GM23338 (cell line): ENCODE results near the gene CEBPE. TPM values are rescaled to one million over a fixed set of nuclear protein-coding genes. Genes with fewer than 3 reads are reported as not detected.

Experiments used
- ATAC-seq: fragments of 200-7000 bp; cut with Tn5 transposase; 3 replicates; pipeline ENCODE4 v1.9.1; 2020
- DNase-seq: peaks from one replicate; pipeline ENCODE4 v3.0.0-alpha.2; 2015; ENCODE audit warnings: low spot score
- H2AFZ ChIP-seq: fragments of 200-600 bp; sonication (generic); 2 replicates; pipeline ENCODE4 v1.8.0; 2016; ENCODE audit warnings: antibody characterized with exemption, mild to moderate bottlenecking, moderate library complexity
- H3F3A ChIP-seq: fragments of 200-600 bp; sonication (generic); replicated peaks from 2 replicates; pipeline ENCODE4 v1.8.0; 2017; ENCODE audit warnings: antibody characterized with exemption, mixed run types, low read depth
- H3K27ac ChIP-seq: fragments of 200-600 bp; sonication (generic); 2 replicates; pipeline ENCODE4 v1.6.1; 2016; ENCODE audit warnings: low read depth
- H3K27me3 ChIP-seq: fragments of 200-600 bp; sonication (generic); 2 replicates; pipeline ENCODE4 v1.8.0; 2016; ENCODE audit warnings: mild to moderate bottlenecking, mixed run types, moderate library complexity; ENCODE audit not compliant: insufficient read depth
- H3K36me3 ChIP-seq: fragments of 200-600 bp; sonication (generic); 2 replicates; pipeline ENCODE4 v1.8.0; 2016; ENCODE audit warnings: mild to moderate bottlenecking; ENCODE audit not compliant: insufficient read depth
- H3K4me1 ChIP-seq: fragments of 200-600 bp; sonication (generic); 2 replicates; pipeline ENCODE4 v1.8.0; 2016; ENCODE audit warnings: mild to moderate bottlenecking, moderate library complexity; ENCODE audit not compliant: insufficient read depth
- H3K4me2 ChIP-seq: fragments of 200-600 bp; sonication (generic); 2 replicates; pipeline ENCODE4 v1.7.1; 2017; ENCODE audit warnings: mixed run types
- H3K4me3 ChIP-seq: fragments of 200-600 bp; sonication (generic); 2 replicates; pipeline ENCODE4 v1.6.1; 2016; ENCODE audit warnings: mixed run types
- H3K79me2 ChIP-seq: fragments of 200-600 bp; sonication (generic); replicated peaks from 2 replicates; pipeline ENCODE4 v1.8.0; 2017; ENCODE audit warnings: mild to moderate bottlenecking; ENCODE audit not compliant: insufficient read depth
- H3K9me2 ChIP-seq: fragments of 200-600 bp; sonication (generic); 2 replicates; pipeline ENCODE4 v1.8.0; 2017; ENCODE audit not compliant: insufficient read depth
- H4K20me1 ChIP-seq: fragments of 200-600 bp; sonication (generic); replicated peaks from 2 replicates; pipeline ENCODE4 v1.8.0; 2017; ENCODE audit warnings: mild to moderate bottlenecking; ENCODE audit not compliant: insufficient read depth
- H3K27ac Mint-ChIP-seq: 2 replicates; pipeline ENCODE4 v1.8.0; 2020; ENCODE audit warnings: inconsistent platforms, mild to moderate bottlenecking, moderate library complexity, mixed read lengths
- H3K27me3 Mint-ChIP-seq: 3 replicates; pipeline ENCODE4 v1.8.0; 2022; ENCODE audit warnings: low read depth, mild to moderate bottlenecking, moderate library complexity, mixed read lengths, inconsistent platforms; ENCODE audit not compliant: insufficient read depth, poor library complexity
- H3K36me3 Mint-ChIP-seq: 3 replicates; pipeline ENCODE4 v1.8.0; 2021; ENCODE audit warnings: low read depth, mild to moderate bottlenecking, inconsistent platforms, moderate library complexity, mixed read lengths
- H3K4me1 Mint-ChIP-seq: 3 replicates; pipeline ENCODE4 v1.8.0; 2020; ENCODE audit warnings: mild to moderate bottlenecking, inconsistent platforms, mixed read lengths
- H3K4me3 Mint-ChIP-seq: 3 replicates; pipeline ENCODE4 v1.8.0; 2021; ENCODE audit warnings: moderate library complexity, mild to moderate bottlenecking, inconsistent platforms, mixed read lengths
- H3K9me3 Mint-ChIP-seq: 3 replicates; pipeline ENCODE4 v1.8.0; 2020; ENCODE audit warnings: moderate library complexity, mild to moderate bottlenecking, inconsistent platforms, mixed read lengths
- CREB1 ChIP-seq: fragments of 250-450 bp; sonication (Bioruptor Pico); IDR thresholded peaks from 2 replicates; pipeline ENCODE4 v1.5.0; 2020; ENCODE audit warnings: low read depth, mild to moderate bottlenecking, moderate library complexity
- CTCF ChIP-seq, 2 experiments: fragments of 200-600 bp in 1 of 2; sonication (generic) in 1 of 2; conservative IDR thresholded peaks; 2 replicates each; pipeline versions ENCODE4 v1.5.1 to v1.6.1; 2016 to 2017; ENCODE audit warnings: antibody characterized with exemption in 2 of 2, low read depth in 2 of 2, mild to moderate bottlenecking in 2 of 2, moderate library complexity in 1 of 2
- ETS1 ChIP-seq: IDR thresholded peaks from 2 replicates; pipeline ENCODE4 v1.6.1; 2016; ENCODE audit warnings: antibody characterized with exemption
- EZH2 ChIP-seq: fragments of 200-600 bp; sonication (generic); IDR thresholded peaks from one replicate; pipeline ENCODE4 v1.8.0; 2017; ENCODE audit warnings: antibody characterized with exemption, mild to moderate bottlenecking, low read depth; ENCODE audit not compliant: unreplicated experiment
- EZH2phosphoT487 ChIP-seq: fragments of 200-600 bp; sonication (generic); IDR thresholded peaks from one replicate; pipeline ENCODE4 v1.8.1; 2018; ENCODE audit warnings: antibody characterized with exemption; ENCODE audit not compliant: unreplicated experiment
- JUNB ChIP-seq: IDR thresholded peaks from one replicate; pipeline ENCODE4 v1.6.1; 2016; ENCODE audit warnings: antibody characterized with exemption; ENCODE audit not compliant: unreplicated experiment
- NANOG ChIP-seq: IDR thresholded peaks from 2 replicates; pipeline ENCODE4 v1.6.1; 2016; ENCODE audit warnings: antibody characterized with exemption, borderline replicate concordance
- POLR2AphosphoS5 ChIP-seq: IDR thresholded peaks from 2 replicates; pipeline ENCODE4 v1.6.1; 2016; ENCODE audit warnings: antibody characterized with exemption, low read depth
- REST ChIP-seq: IDR thresholded peaks from one replicate; pipeline ENCODE4 v1.6.1; 2018; ENCODE audit warnings: antibody characterized with exemption; ENCODE audit not compliant: unreplicated experiment
- STAT1 ChIP-seq: IDR thresholded peaks from one replicate; pipeline ENCODE4 v1.6.1; 2016; ENCODE audit warnings: antibody characterized with exemption; ENCODE audit not compliant: unreplicated experiment
- ZNF114 ChIP-seq: fragments of 250-450 bp; sonication (Bioruptor Pico); IDR thresholded peaks from 2 replicates; pipeline ENCODE4 v1.5.0; 2020; ENCODE audit warnings: mild to moderate bottlenecking, moderate library complexity
- ZNF331 ChIP-seq: fragments of 250-450 bp; sonication (Bioruptor Pico); IDR thresholded peaks from 2 replicates; pipeline ENCODE4 v1.5.0; 2020; ENCODE audit warnings: low read depth, mild to moderate bottlenecking, moderate library complexity
- ZNF462 ChIP-seq: fragments of 250-450 bp; sonication (Bioruptor Pico); IDR thresholded peaks from 2 replicates; pipeline ENCODE4 v1.5.0; 2020; ENCODE audit warnings: mild to moderate bottlenecking, moderate library complexity
- polyA plus RNA-seq: library from polyadenylated mRNA; unstranded; fragments of >200 nt; fragmentation: Nextera tagmentation; extraction: Ambion mirVana; gene quantifications from 2 replicates; pipeline ENCODE4 v1.2.1, GENCODE V29; 2016
- total RNA-seq: library from RNA; depleted of rRNA; stranded (reverse); fragments of >200 nt; shearing (Covaris generic); gene quantifications from 2 replicates; pipeline ENCODE4 v1.2.3, GENCODE V29; 2014

Gene CEBPE
- total and polyA plus RNA-seq, 2 experiments from 2014 or later: not detected

- Histone ChIP-seq H3K36me3 (peaks cover 69% of the 10 kb centered on the region), H3K9me2 (no peaks in the 10 kb centered on the region), H3K4me3 (no peak overlapping the region), H4K20me1 (peaks cover 36% of the 10 kb centered on the region), H3K27ac (no peak overlapping the region), H3K4me2 (no peak overlapping the region), H3K79me2 (peaks cover 63% of the 10 kb centered on the region), H3K27me3 (no peaks in the 10 kb centered on the region), H2AFZ (no peak overlapping the region), H3K4me1 (peaks cover 6% of the 10 kb centered on the region; the same call in 1 of the 2 replicates), H3F3A (no peaks in the 10 kb centered on the region; the same call in 1 of the 2 replicates)
- no peak for ATAC-seq
- TF ChIP-seq STAT1 (no peak), ZNF462 (CRISPR knock-in tag) (no peak), ZNF331 (no peak), CREB1 (no peak), NANOG (no peak), POLR2AphosphoS5 (no peak), EZH2phosphoT487 (no peak), EZH2 (no peak), REST (no peak), ZNF114 (CRISPR knock-in tag) (no peak), ETS1 (no peak), CTCF (conservative IDR thresholded peaks at IDR 0.05; ENCODE audit: low read depth in 2 of 2) (no peak), JUNB (no peak)
- H3K27ac Mint-ChIP-seq: no peak overlapping the region
- no peaks in the 10 kb centered on the region for H3K9me3 Mint-ChIP-seq
- H3K27me3 Mint-ChIP-seq: peaks cover 2% of the 10 kb centered on the region
- no peaks in the 10 kb centered on the region; the same call in 2 of the 3 replicates for H3K4me1 Mint-ChIP-seq
- peaks cover 77% of the 10 kb centered on the region for H3K36me3 Mint-ChIP-seq
- DNase-seq: no peak
- H3K4me3 Mint-ChIP-seq: no peak overlapping the region
Observed at GRCh38 chr14:23089498-23090253, 29.4 kb downstream of the CEBPE start.
